ENCODE measurements around the gene ATOX1. TPM values are rescaled to one million over a fixed set of nuclear protein-coding genes. Genes with fewer than 3 reads are reported as not detected.

The ATOX1 gene
- total RNA-seq, 4 donors from 2014 or later: 43.7 to 108 (median 98.5) TPM

GRCh38 chr5:151781201-151781600 lies 22.8 kb upstream of the ATOX1 start:
- no peaks in the 10 kb centered on the region for H3K27me3 ChIP-seq
- no peak overlapping the region for H3K4me3 ChIP-seq
- no peaks in the 10 kb centered on the region for H3K9me3 ChIP-seq
- peaks cover 0 to 7% (median 0%) of the 10 kb centered on the region in 3 donors for H3K36me3 ChIP-seq
- no peak overlapping the region for H3K27ac ChIP-seq
- no peak for DNase-seq (ENCODE audit: low spot score in 2 of 2)
- H3K4me1 ChIP-seq: peaks cover 0 to 88% (median 40%) of the 10 kb centered on the region in 4 donors
- 30 to 32% methylated on average over 1 of the region's 1 CpG for WGBS, 2 donors
- TF ChIP-seq EP300 (IDR thresholded peaks at IDR 0.05) (no peak), CTCF (IDR thresholded peaks at IDR 0.05) (no peak), POLR2A (IDR thresholded peaks at IDR 0.05) (no peak)

GRCh38 chr5:151780348-151780747 lies 21.9 kb upstream of the ATOX1 start:
- H3K27me3 ChIP-seq: no peaks in the 10 kb centered on the region
- TF ChIP-seq EP300 (IDR thresholded peaks at IDR 0.05) (no peak), CTCF (IDR thresholded peaks at IDR 0.05) (no peak), POLR2A (IDR thresholded peaks at IDR 0.05) (no peak)
- no peak for DNase-seq (ENCODE audit: low spot score in 2 of 2)
- no peak overlapping the region for H3K27ac ChIP-seq
- H3K4me1 ChIP-seq: peaks cover 0 to 91% (median 41%) of the 10 kb centered on the region in 4 donors
- H3K9me3 ChIP-seq: no peaks in the 10 kb centered on the region
- H3K4me3 ChIP-seq: no peak overlapping the region
- H3K36me3 ChIP-seq: peaks cover 0 to 7% (median 0%) of the 10 kb centered on the region in 3 donors
- WGBS, 2 donors: 90% methylated on average over 11 of the region's 11 CpGs

GRCh38 chr5:151779531-151780125 lies 21.2 kb upstream of the ATOX1 start:
- no peaks in the 10 kb centered on the region for H3K27me3 ChIP-seq
- 76 to 80% methylated on average over 3 of the region's 3 CpGs for WGBS, 2 donors
- H3K36me3 ChIP-seq: peaks cover 0 to 7% (median 0%) of the 10 kb centered on the region in 3 donors
- no peaks in the 10 kb centered on the region for H3K9me3 ChIP-seq
- DNase-seq (ENCODE audit: low spot score in 2 of 2): no peak
- no peak overlapping the region for H3K4me3 ChIP-seq
- peaks cover 0 to 91% (median 45%) of the 10 kb centered on the region in 4 donors for H3K4me1 ChIP-seq
- TF ChIP-seq POLR2A (IDR thresholded peaks at IDR 0.05) (no peak), EP300 (IDR thresholded peaks at IDR 0.05) (no peak), CTCF (IDR thresholded peaks at IDR 0.05) (no peak)
- no peak overlapping the region for H3K27ac ChIP-seq

GRCh38 chr5:151775025-151775606 lies 16.7 kb upstream of the ATOX1 start:
- H3K27me3 ChIP-seq: no peaks in the 10 kb centered on the region
- TF ChIP-seq EP300 (IDR thresholded peaks at IDR 0.05) (no peak), POLR2A (IDR thresholded peaks at IDR 0.05) (no peak), CTCF (IDR thresholded peaks at IDR 0.05) (no peak)
- DNase-seq (ENCODE audit: low spot score in 2 of 2): no peak
- H3K9me3 ChIP-seq: no peaks in the 10 kb centered on the region
- H3K36me3 ChIP-seq: peaks cover 0 to 7% (median 0%) of the 10 kb centered on the region in 3 donors
- H3K4me3 ChIP-seq: no peak overlapping the region
- H3K27ac ChIP-seq: peak overlapping the region in 2 of 4 donors; percentile 91 to 92
- 42 to 43% methylated on average over 3 of the region's 3 CpGs for WGBS, 2 donors
- H3K4me1 ChIP-seq: peaks cover 0 to 69% (median 48%) of the 10 kb centered on the region in 4 donors

GRCh38 chr5:151773951-151774350 lies 15.5 kb upstream of the ATOX1 start:
- DNase-seq (ENCODE audit: low spot score in 2 of 2): no peak
- WGBS, 2 donors: 2% methylated on average over 3 of the region's 3 CpGs
- H3K4me1 ChIP-seq: peaks cover 0 to 61% (median 44%) of the 10 kb centered on the region in 4 donors
- no peaks in the 10 kb centered on the region for H3K9me3 ChIP-seq
- peak overlapping the region in 3 of 4 donors; percentile 91 to 97 (median 92) for H3K27ac ChIP-seq
- H3K27me3 ChIP-seq: no peaks in the 10 kb centered on the region
- TF ChIP-seq CTCF (IDR thresholded peaks at IDR 0.05) (no peak), EP300 (IDR thresholded peaks at IDR 0.05) (no peak), POLR2A (IDR thresholded peaks at IDR 0.05) (no peak)
- H3K4me3 ChIP-seq: peak overlapping the region in 3 of 4 donors; percentile 73 to 78 (median 75)
- peaks cover 0 to 6% (median 0%) of the 10 kb centered on the region in 3 donors for H3K36me3 ChIP-seq
